ENCODE measurements around the gene PTPRC.

Gene PTPRC

GRCh38 chr1:198620218-198620617 lies 18.6 kb upstream of the PTPRC start:
- DNase-seq (ENCODE audit: low spot score), result no peak

- DNase-seq (ENCODE audit: low spot score), result no peak
Observed at GRCh38 chr1:198620951-198621824, 17.7 kb upstream of the PTPRC start.

- no peak for DNase-seq (ENCODE audit: low spot score)
Observed at GRCh38 chr1:198622001-198622400, 16.8 kb upstream of the PTPRC start.

GRCh38 chr1:198623752-198624647 lies 14.8 kb upstream of the PTPRC start:
- DNase-seq (ENCODE audit: low spot score), result no peak

- DNase-seq (ENCODE audit: low spot score), result no peak
Observed at GRCh38 chr1:198624648-198624980, 14.2 kb upstream of the PTPRC start.

- DNase-seq (ENCODE audit: low spot score), result no peak
Observed at GRCh38 chr1:198627436-198628066, 11.3 kb upstream of the PTPRC start.

GRCh38 chr1:198628067-198628455 lies 10.8 kb upstream of the PTPRC start:
- no peak for DNase-seq (ENCODE audit: low spot score)

GRCh38 chr1:198629610-198630009 lies 9.2 kb upstream of the PTPRC start:
- DNase-seq (ENCODE audit: low spot score), result no peak

- no peak for DNase-seq (ENCODE audit: low spot score)
Observed at GRCh38 chr1:198630863-198631262, 8.0 kb upstream of the PTPRC start.

- DNase-seq (ENCODE audit: low spot score), result no peak
Observed at GRCh38 chr1:198631292-198631691, 7.5 kb upstream of the PTPRC start.

- DNase-seq (ENCODE audit: low spot score), result no peak
Observed at GRCh38 chr1:198632007-198632406, 6.8 kb upstream of the PTPRC start.

- DNase-seq (ENCODE audit: low spot score), result no peak
Observed at GRCh38 chr1:198633675-198634121, 5.1 kb upstream of the PTPRC start.

- DNase-seq (ENCODE audit: low spot score), result no peak
Observed at GRCh38 chr1:198635964-198636363, 2.9 kb upstream of the PTPRC start.

GRCh38 chr1:198636391-198636790 lies 2.4 kb upstream of the PTPRC start:
- no peak for DNase-seq (ENCODE audit: low spot score)

- DNase-seq (ENCODE audit: low spot score), result no peak
Observed at GRCh38 chr1:198637157-198637556, 1.7 kb upstream of the PTPRC start.

- DNase-seq (ENCODE audit: low spot score), result no peak
Observed at GRCh38 chr1:198637916-198638437, 863 bp upstream of the PTPRC start.

- no peak for DNase-seq (ENCODE audit: low spot score)
Observed at GRCh38 chr1:198638441-198638840, 399 bp upstream of the PTPRC start.

- DNase-seq (ENCODE audit: low spot score), result no peak
Observed at GRCh38 chr1:198639671-198640143, 867 bp downstream of the PTPRC start.

- no peak for DNase-seq (ENCODE audit: low spot score)
Observed at GRCh38 chr1:198640174-198640573, 1.3 kb downstream of the PTPRC start.

- DNase-seq (ENCODE audit: low spot score), result no peak
Observed at GRCh38 chr1:198641501-198641900, 2.7 kb downstream of the PTPRC start.

GRCh38 chr1:198641966-198642668 lies 3.3 kb downstream of the PTPRC start:
- DNase-seq (ENCODE audit: low spot score), result no peak

- no peak for DNase-seq (ENCODE audit: low spot score)
Observed at GRCh38 chr1:198642983-198643382, 4.1 kb downstream of the PTPRC start.
